Skeletal muscle satellite cell (primary cell): ENCODE measurements around the gene RAB30. TPM values are rescaled to one million over a fixed set of nuclear protein-coding genes. Genes with fewer than 3 reads are reported as not detected.
A peak's percentile ranks its signal among the peaks of the same experiment; 100 is the strongest.

Source experiments
- H3K27me3 ChIP-seq: 2 replicates; pipeline ENCODE4 v1.7.0; 2013; ENCODE audit warnings: low read length; ENCODE audit not compliant: control insufficient read depth, insufficient read depth
- H3K36me3 ChIP-seq: 2 replicates; pipeline ENCODE4 v1.7.0; 2013; ENCODE audit warnings: mild to moderate bottlenecking, control low read depth, low read length; ENCODE audit not compliant: insufficient read depth
- H3K4me1 ChIP-seq: 2 replicates; pipeline ENCODE4 v1.7.0; 2013; ENCODE audit warnings: low read length; ENCODE audit not compliant: control insufficient read depth, insufficient read depth
- H3K4me2 ChIP-seq: 2 replicates; pipeline ENCODE4 v1.7.0; 2013; ENCODE audit warnings: mild to moderate bottlenecking, low read length
- H3K4me3 ChIP-seq: 2 replicates; pipeline ENCODE4 v1.7.0; 2013; ENCODE audit warnings: low read length
- H3K9ac ChIP-seq: 2 replicates; pipeline ENCODE4 v1.7.0; 2013; ENCODE audit warnings: mild to moderate bottlenecking, low read depth, low read length, moderate library complexity
- H3K9me3 ChIP-seq: replicated peaks from 2 replicates; pipeline ENCODE4 v1.7.0; 2013; ENCODE audit warnings: mild to moderate bottlenecking, control low read depth, low read length
- total RNA-seq: library from RNA; depleted of rRNA; stranded (reverse); fragments of >200 nt; gene quantifications from 2 replicates; pipeline ENCODE4 v1.2.3, GENCODE V29; 2012; rRNA removed

RAB30 gene, protein sequence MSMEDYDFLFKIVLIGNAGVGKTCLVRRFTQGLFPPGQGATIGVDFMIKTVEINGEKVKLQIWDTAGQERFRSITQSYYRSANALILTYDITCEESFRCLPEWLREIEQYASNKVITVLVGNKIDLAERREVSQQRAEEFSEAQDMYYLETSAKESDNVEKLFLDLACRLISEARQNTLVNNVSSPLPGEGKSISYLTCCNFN
- total RNA-seq: 5.8 and 9.0 TPM in 2 replicates

DNA sequence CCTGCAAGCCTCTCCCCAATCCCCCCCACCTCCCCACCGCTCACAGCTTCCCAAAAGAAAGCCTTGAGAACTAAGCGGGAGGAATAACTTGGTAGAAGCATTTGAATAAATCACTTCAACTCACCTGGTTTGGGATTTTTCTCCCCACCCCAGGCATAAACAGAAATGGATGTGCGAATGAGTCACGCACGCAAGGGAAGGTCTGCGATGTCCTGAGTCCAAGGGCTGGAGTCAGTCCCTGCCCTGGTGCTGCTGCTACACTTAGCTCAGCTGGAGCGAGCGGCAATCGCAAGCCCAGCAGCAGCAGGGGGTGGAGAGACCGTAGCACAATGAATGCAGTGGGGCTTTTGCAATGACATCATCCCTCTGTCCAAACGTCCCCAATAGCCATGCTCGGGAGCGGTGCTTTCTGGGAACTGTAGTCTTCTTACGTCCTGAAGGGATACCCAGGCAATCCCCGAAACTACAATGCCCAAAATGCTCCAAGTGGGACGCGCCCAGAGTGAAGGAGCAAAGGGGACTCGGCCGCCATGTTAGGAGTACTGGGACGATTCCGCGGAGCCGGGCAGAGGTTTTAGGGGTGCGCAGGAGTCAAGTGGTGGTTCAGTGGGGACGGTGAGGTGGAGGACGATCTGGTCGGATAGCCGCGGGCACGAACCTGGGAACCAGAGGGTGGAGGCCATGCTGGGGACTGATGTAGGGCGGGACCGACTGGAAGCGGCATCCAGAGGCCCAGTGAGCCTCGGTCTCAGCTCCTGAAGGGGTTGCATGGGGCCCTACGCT lies at the start of gene RAB30:
Gene RAB30 (minus strand): TSS at position 331 of the 783 bp plus-strand sequence. CDS start 74,581 bp downstream, outside the sequence.
- Histone ChIP-seq H3K4me1 (peaks cover 28% of the 10 kb centered on the region), H3K4me3 (peak within 1 kb of the TSS; percentile 90), H3K27me3 (no peaks in the 10 kb centered on the region), H3K9me3 (no peaks in the 10 kb centered on the region), H3K36me3 (peaks cover 16% of the 10 kb centered on the region), H3K4me2 (peak within 1 kb of the TSS; percentile 86), H3K9ac (peak within 1 kb of the TSS; percentile 99)

DNA sequence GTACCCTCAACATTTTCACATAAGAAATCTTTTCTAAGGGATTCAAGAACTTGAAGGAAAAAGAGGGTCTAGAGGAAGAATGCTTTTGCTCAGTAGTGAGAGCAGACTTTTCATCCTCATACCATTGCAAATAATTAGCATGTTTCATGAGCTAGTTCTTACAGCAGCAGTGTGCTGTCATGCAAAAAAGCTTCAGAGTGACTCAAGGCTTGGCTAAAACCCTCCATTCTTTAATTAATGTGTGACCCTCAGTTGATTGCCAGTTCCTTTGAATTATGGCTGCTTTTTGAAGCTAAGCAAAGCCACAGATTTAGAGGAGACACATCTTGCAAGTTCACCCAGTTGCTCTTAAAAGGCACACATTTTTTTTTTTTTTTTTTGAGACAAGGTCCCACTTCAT lies 48.6 kb upstream of the RAB30 start:
- no peaks in the 10 kb centered on the region for H3K27me3 ChIP-seq
- H3K9ac ChIP-seq: no peak overlapping the region
- H3K9me3 ChIP-seq: no peaks in the 10 kb centered on the region
- no peaks in the 10 kb centered on the region for H3K36me3 ChIP-seq
- H3K4me2 ChIP-seq: no peak overlapping the region
- H3K4me1 ChIP-seq: peaks cover 5% of the 10 kb centered on the region
- H3K4me3 ChIP-seq: no peak overlapping the region

DNA sequence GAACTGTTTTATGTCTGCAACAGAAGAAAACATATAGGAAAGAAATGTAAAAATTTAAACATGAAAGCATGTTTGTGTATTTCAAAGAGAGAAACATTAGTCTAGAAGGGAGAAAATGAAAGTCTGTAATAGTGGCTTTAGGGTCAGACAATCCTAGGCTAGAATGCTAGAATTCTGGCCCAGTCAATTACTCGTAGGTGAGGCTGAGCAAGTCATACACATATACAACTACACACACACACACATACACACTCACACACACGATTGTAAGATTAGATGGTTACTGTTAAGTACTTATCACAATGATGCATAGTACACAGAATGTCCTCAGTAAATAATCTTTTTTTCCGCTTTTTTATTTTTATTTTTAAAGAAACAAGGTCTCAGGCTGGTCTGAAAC lies 47.5 kb upstream of the RAB30 start:
- H3K27me3 ChIP-seq: no peaks in the 10 kb centered on the region
- no peak overlapping the region for H3K4me2 ChIP-seq
- no peak overlapping the region for H3K9ac ChIP-seq
- no peaks in the 10 kb centered on the region for H3K36me3 ChIP-seq
- no peaks in the 10 kb centered on the region for H3K9me3 ChIP-seq
- H3K4me1 ChIP-seq: peaks cover 5% of the 10 kb centered on the region
- no peak overlapping the region for H3K4me3 ChIP-seq

GRCh38 chr11:83118814-83119213 lies 47.1 kb upstream of the RAB30 start:
- Histone ChIP-seq H3K4me1 (peaks cover 5% of the 10 kb centered on the region), H3K4me3 (no peak overlapping the region), H3K9me3 (no peaks in the 10 kb centered on the region), H3K4me2 (no peak overlapping the region), H3K9ac (no peak overlapping the region), H3K36me3 (no peaks in the 10 kb centered on the region), H3K27me3 (no peaks in the 10 kb centered on the region)

DNA sequence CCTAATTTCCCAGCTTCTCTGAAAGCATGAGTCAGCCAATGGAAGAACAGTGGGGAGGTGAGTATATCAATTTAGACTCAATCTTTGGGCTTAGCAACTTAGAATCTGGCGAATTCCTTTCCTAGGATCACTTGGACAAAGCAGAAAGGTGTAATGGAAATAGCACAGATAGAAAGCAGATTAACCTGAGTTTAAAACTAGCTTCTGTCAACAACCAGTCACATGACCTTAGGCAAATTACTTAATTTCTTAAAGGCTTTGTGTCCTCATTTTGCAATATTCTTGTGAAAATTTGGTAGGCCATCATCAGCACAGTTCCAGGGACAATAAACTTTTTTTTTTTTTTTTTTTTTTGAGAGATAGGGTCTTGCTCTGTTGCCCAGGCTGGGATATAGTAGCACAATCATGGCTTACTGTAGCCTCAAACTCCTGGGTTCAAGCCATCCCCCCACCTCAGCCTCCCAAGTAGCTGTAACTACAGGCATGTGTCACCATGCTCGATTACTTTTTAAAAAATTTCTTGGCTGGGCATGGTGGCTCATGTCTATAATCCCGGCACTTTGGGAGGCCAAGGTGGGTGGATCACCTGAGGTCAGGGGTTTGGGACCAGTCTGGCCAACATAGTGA lies 44.4 kb upstream of the RAB30 start:
- H3K9me3 ChIP-seq: no peaks in the 10 kb centered on the region
- peaks cover 5% of the 10 kb centered on the region for H3K4me1 ChIP-seq
- no peak overlapping the region for H3K4me3 ChIP-seq

DNA sequence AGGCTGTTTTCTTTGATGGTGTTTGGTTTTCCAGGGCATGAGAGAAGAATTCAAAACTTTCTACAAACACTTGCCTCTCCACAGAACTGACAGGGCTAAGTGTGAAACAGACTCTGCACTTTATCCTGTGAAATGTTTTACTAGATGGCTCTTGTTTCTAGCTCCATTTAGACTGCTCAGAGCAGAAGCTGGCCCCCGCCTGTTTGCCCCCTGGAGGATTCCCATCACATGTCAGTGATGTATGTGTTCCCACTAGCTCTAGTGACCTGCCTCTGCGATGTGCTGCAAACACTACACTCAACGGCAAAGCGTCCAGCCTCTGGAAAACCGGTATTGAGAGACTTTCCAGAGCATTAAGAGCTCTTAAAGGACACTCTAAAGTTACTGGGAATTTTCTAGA lies 43.9 kb upstream of the RAB30 start:
- Histone ChIP-seq H3K36me3 (no peaks in the 10 kb centered on the region), H3K4me1 (peaks cover 5% of the 10 kb centered on the region), H3K4me2 (no peak overlapping the region), H3K27me3 (no peaks in the 10 kb centered on the region), H3K9me3 (no peaks in the 10 kb centered on the region), H3K4me3 (no peak overlapping the region), H3K9ac (no peak overlapping the region)

More for the DNA sequence above, 44.4 kb upstream of the RAB30 start:
- H3K4me2 ChIP-seq: no peak overlapping the region
- H3K27me3 ChIP-seq: no peaks in the 10 kb centered on the region
- H3K36me3 ChIP-seq: no peaks in the 10 kb centered on the region
- no peak overlapping the region for H3K9ac ChIP-seq

DNA sequence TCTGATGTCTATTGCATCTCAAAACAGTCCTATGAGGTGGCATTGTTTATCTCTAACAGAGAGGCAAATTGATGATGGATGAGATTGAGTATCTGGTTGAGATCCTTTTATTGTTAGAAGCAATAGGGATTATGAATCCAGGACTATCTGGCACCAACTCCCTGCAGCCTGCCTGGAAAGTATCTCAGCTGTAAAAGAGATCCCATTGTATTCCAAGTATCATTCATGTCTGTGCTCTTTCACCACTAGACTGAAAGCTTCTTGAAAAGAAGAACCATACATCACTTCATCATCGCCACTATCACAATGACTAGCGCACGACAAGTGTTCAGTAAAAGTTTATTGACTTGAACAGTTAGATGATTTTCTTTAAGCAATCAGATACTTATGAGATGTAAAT lies 43.3 kb upstream of the RAB30 start:
- Histone ChIP-seq H3K9ac (no peak overlapping the region), H3K9me3 (no peaks in the 10 kb centered on the region), H3K4me1 (peaks cover 5% of the 10 kb centered on the region), H3K4me3 (no peak overlapping the region), H3K27me3 (no peaks in the 10 kb centered on the region), H3K4me2 (no peak overlapping the region), H3K36me3 (no peaks in the 10 kb centered on the region)

DNA sequence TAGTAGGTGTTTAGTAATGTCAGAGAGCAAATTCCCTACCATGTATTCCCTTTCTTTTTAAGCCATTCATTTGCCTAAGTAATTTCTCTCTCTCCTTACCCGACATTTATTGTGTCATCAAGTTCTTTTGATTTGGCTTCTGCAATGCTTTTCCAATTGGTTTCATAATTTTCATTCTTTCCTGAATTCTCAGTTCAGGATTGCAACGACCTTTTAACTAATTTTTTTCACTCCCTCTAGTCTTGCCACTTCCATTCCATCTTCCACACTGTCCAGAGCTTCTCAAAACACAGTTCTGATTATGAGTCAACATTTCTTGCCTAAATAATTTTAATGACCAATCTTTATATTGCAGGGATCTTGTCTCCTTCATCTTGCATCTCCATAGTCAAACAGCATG lies 41.2 kb upstream of the RAB30 start:
- H3K9ac ChIP-seq: no peak overlapping the region
- H3K27me3 ChIP-seq: no peaks in the 10 kb centered on the region
- no peaks in the 10 kb centered on the region for H3K9me3 ChIP-seq
- H3K36me3 ChIP-seq: no peaks in the 10 kb centered on the region
- H3K4me1 ChIP-seq: no peaks in the 10 kb centered on the region
- H3K4me2 ChIP-seq: no peak overlapping the region
- H3K4me3 ChIP-seq: no peak overlapping the region

- no peaks in the 10 kb centered on the region for H3K9me3 ChIP-seq
- H3K4me2 ChIP-seq: no peak overlapping the region
- no peaks in the 10 kb centered on the region for H3K36me3 ChIP-seq
- no peak overlapping the region for H3K9ac ChIP-seq
- H3K4me1 ChIP-seq: no peaks in the 10 kb centered on the region
- no peaks in the 10 kb centered on the region for H3K27me3 ChIP-seq
- H3K4me3 ChIP-seq: no peak overlapping the region
These were observed 33.5 kb upstream of the RAB30 start for GRCh38 chr11:83105168-83105567.

DNA sequence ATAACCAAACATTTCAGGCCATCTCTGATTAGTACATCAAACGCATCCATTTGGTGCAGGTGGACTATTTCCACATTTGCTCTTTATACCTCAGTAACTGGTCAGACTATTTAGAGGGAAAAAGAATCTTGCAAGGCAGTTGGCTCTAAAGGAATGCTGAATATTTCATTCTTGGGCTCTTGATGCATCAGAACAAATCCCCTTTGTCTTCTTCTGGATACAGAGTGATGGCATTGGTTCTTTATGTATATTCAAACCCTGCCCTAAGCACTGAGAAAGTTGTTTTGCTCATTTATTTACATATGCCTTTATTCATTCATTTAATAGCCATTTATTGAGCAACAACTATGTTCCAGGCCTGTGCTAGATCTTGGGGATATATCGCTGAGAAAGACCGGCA lies 31.1 kb upstream of the RAB30 start:
- Histone ChIP-seq H3K9me3 (no peaks in the 10 kb centered on the region), H3K4me3 (no peak overlapping the region), H3K4me1 (peaks cover 7% of the 10 kb centered on the region), H3K9ac (no peak overlapping the region), H3K36me3 (no peaks in the 10 kb centered on the region), H3K4me2 (no peak overlapping the region), H3K27me3 (no peaks in the 10 kb centered on the region)

DNA sequence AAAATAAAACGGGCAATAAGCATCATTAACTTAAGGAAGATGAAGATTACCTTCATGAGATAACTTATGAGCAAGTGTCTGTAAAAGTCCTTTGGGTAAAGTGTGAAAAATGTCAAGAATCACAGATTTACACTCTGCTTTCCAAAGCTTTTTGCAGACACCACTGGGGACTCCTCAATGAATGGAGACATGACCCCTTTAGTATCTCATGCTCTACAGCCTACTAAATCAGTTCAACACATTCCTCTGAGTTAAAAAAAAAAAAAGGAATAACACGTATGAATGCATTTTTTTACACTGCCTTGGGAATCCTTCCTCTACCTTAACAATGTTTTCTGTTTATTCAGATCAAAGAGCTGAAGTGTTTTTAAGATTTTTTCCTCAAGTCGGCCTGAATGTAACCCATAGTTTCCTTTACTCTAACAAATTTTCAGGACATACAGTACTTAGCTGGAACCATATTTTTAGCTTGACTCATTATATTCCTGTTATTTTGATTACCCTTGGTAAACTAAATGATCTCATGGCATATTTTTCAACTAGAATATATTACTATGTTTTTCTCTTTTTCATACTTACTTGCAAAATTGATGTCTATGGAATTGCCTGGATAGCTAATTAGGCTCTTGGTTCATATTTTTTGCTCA lies 25.9 kb upstream of the RAB30 start:
- Histone ChIP-seq H3K4me2 (peak overlapping the region; percentile 50), H3K36me3 (no peaks in the 10 kb centered on the region), H3K9me3 (no peaks in the 10 kb centered on the region), H3K27me3 (no peaks in the 10 kb centered on the region), H3K4me3 (no peak overlapping the region), H3K4me1 (peaks cover 26% of the 10 kb centered on the region), H3K9ac (peak overlapping the region; percentile 42)
